ENCODE data around the gene SLC26A6.

GRCh38 chr3:48655063-48655462 is 19.8 kb upstream of the SLC26A6 start:
- no peak for TF ChIP-seq POLR2A (IDR thresholded peaks at IDR 0.05)
- TF ChIP-seq, protein P1, sequence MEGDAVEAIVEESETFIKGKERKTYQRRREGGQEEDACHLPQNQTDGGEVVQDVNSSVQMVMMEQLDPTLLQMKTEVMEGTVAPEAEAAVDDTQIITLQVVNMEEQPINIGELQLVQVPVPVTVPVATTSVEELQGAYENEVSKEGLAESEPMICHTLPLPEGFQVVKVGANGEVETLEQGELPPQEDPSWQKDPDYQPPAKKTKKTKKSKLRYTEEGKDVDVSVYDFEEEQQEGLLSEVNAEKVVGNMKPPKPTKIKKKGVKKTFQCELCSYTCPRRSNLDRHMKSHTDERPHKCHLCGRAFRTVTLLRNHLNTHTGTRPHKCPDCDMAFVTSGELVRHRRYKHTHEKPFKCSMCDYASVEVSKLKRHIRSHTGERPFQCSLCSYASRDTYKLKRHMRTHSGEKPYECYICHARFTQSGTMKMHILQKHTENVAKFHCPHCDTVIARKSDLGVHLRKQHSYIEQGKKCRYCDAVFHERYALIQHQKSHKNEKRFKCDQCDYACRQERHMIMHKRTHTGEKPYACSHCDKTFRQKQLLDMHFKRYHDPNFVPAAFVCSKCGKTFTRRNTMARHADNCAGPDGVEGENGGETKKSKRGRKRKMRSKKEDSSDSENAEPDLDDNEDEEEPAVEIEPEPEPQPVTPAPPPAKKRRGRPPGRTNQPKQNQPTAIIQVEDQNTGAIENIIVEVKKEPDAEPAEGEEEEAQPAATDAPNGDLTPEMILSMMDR (IDR thresholded peaks at IDR 0.05), result no peak
